Measurements from ENCODE around the gene ARHGEF38.
"Not testable (repeated sequence)": the region's sequence is repeated elsewhere in the genome, so short reads cannot be mapped to it uniquely, and the experiment has no call there.

Gene ARHGEF38

GRCh38 chr4:105599932-105600655, 47.7 kb downstream of the ARHGEF38 start:
- DNase-seq (ENCODE audit: low spot score), result no peak
- TF ChIP-seq CTCF (IDR thresholded peaks at IDR 0.05; ENCODE audit: extremely low read depth, insufficient read depth, missing control alignments), result no peak
- in situ Hi-C loops (cut with MboI; ENCODE audit: low pct_unique_long_range_greater_than_20kb, low sequenced_read_pairs, unreplicated experiment), result no loop called here

DNA sequence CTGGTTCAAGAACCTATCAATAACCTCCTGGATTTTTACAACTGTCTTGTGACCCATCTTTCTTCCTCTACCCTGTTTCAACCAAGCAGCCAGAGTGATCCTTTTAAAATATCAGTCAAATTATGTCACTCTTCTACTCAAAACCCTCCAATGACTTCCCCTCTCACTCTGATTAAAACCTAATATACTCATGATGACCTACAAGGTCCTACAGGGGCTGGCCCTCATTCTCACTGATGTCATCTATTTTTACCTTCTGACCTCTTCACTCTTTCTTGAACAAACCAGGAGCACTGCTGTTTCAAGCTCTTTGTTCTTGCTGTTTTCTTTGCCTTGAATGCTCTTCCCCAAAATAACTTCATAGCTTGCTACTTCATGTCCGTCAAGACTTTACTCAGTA, 48.5 kb downstream of the ARHGEF38 start:
- TF ChIP-seq CTCF (IDR thresholded peaks at IDR 0.05; ENCODE audit: extremely low read depth, insufficient read depth, missing control alignments), result no peak
- in situ Hi-C loops (cut with MboI; ENCODE audit: low pct_unique_long_range_greater_than_20kb, low sequenced_read_pairs, unreplicated experiment), result no loop called here
- DNase-seq (ENCODE audit: low spot score), result no peak

GRCh38 chr4:105601406-105601805, 49.0 kb downstream of the ARHGEF38 start:
- TF ChIP-seq CTCF (IDR thresholded peaks at IDR 0.05; ENCODE audit: extremely low read depth, insufficient read depth, missing control alignments), result no peak
- in situ Hi-C loops (cut with MboI; ENCODE audit: low pct_unique_long_range_greater_than_20kb, low sequenced_read_pairs, unreplicated experiment), result no loop called here
- no peak for DNase-seq (ENCODE audit: low spot score)

DNA sequence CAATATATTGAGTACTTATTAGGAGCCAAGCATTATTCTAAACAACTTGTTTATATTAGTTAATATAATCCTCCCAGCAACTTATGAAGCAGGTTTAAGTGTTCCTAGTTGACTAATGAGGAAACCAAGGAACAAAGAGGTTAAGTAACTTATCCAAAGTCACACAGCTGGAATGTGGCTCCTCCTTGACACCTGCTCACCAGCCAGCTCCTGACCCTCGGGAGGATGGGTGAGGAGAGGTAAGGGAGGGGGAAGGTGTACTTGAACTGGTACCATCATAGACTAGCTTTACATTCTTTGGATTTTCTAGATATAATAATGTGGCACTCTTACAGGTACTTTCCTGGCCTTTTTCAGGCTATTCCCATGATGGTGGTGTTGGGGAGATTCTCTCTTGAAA, 50.7 kb downstream of the ARHGEF38 start:
- TF ChIP-seq CTCF (IDR thresholded peaks at IDR 0.05; ENCODE audit: extremely low read depth, insufficient read depth, missing control alignments), result no peak
- in situ Hi-C loops (cut with MboI; ENCODE audit: low pct_unique_long_range_greater_than_20kb, low sequenced_read_pairs, unreplicated experiment), result no loop called here
- DNase-seq (ENCODE audit: low spot score), result no peak

GRCh38 chr4:105605493-105605892, 53.1 kb downstream of the ARHGEF38 start:
- in situ Hi-C loops (cut with MboI; ENCODE audit: low pct_unique_long_range_greater_than_20kb, low sequenced_read_pairs, unreplicated experiment), result no loop called here
- DNase-seq (ENCODE audit: low spot score), result no peak
- no peak for TF ChIP-seq CTCF (IDR thresholded peaks at IDR 0.05; ENCODE audit: extremely low read depth, insufficient read depth, missing control alignments)

DNA sequence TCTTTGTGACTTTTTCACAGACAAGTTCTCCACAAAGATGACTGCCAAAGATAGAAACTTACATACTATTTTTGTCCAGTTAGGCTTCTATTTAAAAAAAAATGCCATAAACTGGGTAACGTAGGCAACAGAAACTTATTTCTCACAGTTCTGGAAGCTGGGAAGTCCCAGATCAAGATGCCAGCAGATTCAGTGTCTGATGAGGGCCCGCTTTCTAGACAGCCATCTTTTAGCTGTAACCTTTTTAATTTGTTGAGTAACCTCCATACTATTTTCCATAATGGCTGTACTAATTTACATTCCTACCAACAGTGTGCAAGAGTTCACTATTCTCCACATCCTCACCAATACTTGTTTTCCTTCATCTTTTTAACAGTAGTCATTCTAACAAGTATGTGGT, 55.5 kb downstream of the ARHGEF38 start:
- in situ Hi-C loops (cut with MboI; ENCODE audit: low pct_unique_long_range_greater_than_20kb, low sequenced_read_pairs, unreplicated experiment), result no loop called here

DNA sequence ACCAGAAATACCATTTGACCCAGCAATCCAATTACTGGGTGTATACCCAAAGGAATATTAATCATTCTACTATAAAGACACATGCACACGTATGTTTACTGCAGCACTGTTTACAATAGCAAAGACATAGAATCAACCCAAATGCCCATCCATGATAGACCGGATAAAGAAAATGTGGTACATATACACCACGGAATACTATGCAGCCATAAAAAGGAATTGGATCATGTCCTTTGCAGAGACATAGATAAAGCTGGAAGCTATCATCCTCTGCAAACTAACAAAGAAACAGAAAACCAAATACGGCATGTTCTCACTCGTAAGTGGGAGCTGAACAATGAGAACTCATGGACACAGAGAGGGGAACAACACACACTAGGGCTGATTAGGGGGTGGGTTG, 57.4 kb downstream of the ARHGEF38 start:
- DNase-seq (ENCODE audit: low spot score); in situ Hi-C loops (cut with MboI; ENCODE audit: low pct_unique_long_range_greater_than_20kb, low sequenced_read_pairs, unreplicated experiment): not testable (repeated sequence)

More for the DNA sequence above, 55.5 kb downstream of the ARHGEF38 start:
- no peak for TF ChIP-seq CTCF (IDR thresholded peaks at IDR 0.05; ENCODE audit: extremely low read depth, insufficient read depth, missing control alignments)
- DNase-seq (ENCODE audit: low spot score), result no peak

Data from GM13977 (cell line).